Measurements from ENCODE around the gene INPP5D. TPM values are rescaled to one million over a fixed set of nuclear protein-coding genes. Genes with fewer than 3 reads are reported as not detected.

Gene INPP5D
- total RNA-seq, 1 donor from 2014 or later = 3.7 TPM

DNA sequence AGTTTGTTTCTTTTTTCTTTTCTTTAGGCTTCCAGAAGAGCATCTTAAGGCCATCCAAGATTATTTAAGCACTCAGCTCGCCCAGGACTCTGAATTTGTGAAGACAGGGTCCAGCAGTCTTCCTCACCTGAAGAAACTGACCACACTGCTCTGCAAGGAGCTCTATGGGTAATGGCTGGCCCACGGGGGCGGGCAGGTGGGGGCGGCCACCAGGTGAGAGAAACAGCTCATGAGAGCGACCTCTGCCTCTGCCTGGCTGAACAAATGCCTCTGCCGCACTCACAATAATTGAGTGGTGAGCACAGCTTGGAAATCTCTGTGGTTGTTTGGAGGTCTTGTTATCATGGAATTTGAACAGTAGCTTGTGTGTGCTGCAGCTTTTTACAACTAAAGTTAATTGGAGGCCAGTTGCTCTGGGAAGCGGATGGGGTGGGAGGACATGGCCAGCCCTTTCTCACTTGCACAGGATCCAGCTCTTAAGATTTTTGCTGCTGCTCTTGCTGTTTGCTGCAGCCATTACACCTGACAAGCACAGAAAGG lies 70.4 kb downstream of the INPP5D start:
- Histone ChIP-seq H3K36me3 (ENCODE audit: control insufficient read depth, insufficient read depth, low read length) (no peaks in the 10 kb centered on the region), H3K4me3 (ENCODE audit: low read depth, low read length) (no peak overlapping the region), H3K27me3 (ENCODE audit: control insufficient read depth, insufficient read depth, low read length) (no peaks in the 10 kb centered on the region)
- TF ChIP-seq, protein P1, sequence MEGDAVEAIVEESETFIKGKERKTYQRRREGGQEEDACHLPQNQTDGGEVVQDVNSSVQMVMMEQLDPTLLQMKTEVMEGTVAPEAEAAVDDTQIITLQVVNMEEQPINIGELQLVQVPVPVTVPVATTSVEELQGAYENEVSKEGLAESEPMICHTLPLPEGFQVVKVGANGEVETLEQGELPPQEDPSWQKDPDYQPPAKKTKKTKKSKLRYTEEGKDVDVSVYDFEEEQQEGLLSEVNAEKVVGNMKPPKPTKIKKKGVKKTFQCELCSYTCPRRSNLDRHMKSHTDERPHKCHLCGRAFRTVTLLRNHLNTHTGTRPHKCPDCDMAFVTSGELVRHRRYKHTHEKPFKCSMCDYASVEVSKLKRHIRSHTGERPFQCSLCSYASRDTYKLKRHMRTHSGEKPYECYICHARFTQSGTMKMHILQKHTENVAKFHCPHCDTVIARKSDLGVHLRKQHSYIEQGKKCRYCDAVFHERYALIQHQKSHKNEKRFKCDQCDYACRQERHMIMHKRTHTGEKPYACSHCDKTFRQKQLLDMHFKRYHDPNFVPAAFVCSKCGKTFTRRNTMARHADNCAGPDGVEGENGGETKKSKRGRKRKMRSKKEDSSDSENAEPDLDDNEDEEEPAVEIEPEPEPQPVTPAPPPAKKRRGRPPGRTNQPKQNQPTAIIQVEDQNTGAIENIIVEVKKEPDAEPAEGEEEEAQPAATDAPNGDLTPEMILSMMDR (IDR thresholded peaks at IDR 0.05; ENCODE audit: insufficient read depth, low read length, poor library complexity, severe bottlenecking) = no peak
- DNase-seq (ENCODE audit: low read depth) = no peak

DNA sequence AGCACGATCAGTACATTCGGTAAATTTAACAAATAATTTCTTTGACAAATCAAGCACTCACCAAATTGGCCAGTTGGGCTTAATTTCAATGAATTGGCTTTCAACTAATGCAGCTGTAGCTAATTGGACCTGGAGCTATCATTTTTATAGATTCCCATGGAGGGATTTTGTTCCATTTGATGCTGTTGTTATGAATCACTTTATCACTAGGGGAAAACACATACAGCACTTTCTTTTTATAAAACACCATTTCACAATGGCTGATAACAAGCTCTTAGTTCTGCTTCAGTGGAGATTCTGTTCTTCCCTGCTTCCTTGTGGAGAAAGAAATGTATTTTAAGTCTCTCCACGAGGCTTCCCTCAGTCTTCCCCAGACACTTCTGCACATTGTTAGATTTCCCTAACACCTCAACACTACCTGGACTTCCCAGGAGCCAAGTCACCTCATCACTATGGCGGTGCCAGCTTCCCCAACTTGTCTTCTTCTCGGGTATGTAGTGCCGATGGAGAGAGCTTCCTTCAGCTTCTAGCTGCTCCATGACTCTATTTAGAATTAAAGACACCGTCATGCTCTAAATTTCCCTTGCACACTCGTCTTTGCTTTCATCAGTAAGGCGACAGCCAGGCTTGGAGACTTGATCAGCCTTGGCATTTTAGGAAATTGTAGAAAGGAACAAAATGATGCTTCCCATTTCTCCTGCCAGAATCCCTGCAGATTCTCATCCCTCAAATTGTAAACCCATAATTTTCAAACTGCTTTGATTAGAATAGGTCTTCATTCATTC lies 72.0 kb downstream of the INPP5D start:
- TF ChIP-seq, protein P1 (IDR thresholded peaks at IDR 0.05; ENCODE audit: insufficient read depth, low read length, poor library complexity, severe bottlenecking) = no peak
- peak; percentile 1 for DNase-seq (ENCODE audit: low read depth)
- Histone ChIP-seq H3K36me3 (ENCODE audit: control insufficient read depth, insufficient read depth, low read length) (no peaks in the 10 kb centered on the region), H3K4me3 (ENCODE audit: low read depth, low read length) (no peak overlapping the region), H3K27me3 (ENCODE audit: control insufficient read depth, insufficient read depth, low read length) (no peaks in the 10 kb centered on the region)

DNA sequence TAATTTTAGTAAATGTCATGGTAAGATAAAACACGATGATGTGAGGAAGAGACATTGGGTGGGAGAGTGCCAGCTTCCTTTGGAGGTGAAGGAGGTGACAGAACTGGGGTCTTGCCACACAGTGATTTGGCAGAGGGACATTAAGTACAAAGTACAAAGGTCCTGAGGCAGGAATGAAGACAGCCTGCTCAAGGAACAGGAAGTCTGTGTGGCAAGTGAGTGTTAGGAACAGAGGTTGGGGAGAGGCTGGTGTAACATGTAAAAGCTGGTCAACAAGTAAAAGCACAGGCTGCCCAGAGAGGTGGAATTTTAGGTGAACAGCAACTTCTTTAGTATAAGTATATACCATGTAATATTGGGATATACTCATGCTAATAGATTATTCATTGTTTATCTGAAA lies 73.1 kb downstream of the INPP5D start:
- Histone ChIP-seq H3K27me3 (ENCODE audit: control insufficient read depth, insufficient read depth, low read length) (no peaks in the 10 kb centered on the region), H3K4me3 (ENCODE audit: low read depth, low read length) (no peak overlapping the region), H3K36me3 (ENCODE audit: control insufficient read depth, insufficient read depth, low read length) (no peaks in the 10 kb centered on the region)
- no peak for DNase-seq (ENCODE audit: low read depth)
- TF ChIP-seq, protein P1 (IDR thresholded peaks at IDR 0.05; ENCODE audit: insufficient read depth, low read length, poor library complexity, severe bottlenecking) = no peak

DNA sequence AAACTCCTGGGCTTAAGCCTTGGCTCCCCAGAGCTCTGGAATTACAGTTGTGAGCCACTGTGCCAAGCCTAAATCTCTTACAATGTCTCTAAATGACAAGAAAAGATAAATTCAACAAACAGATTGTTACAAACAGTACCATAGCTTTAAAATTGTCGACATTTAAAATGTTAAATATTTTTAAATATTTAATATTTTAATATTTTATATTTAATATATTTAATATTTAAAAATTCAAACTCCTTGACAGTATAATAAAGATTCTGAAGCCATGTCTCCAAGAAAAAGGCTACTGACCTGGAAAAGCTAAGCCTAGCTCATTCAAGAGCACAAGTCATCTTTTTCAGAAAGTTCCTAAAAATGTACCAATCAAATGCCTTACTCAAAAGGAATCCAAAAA lies 75.3 kb downstream of the INPP5D start:
- DNase-seq (ENCODE audit: low read depth) = no peak
- H3K36me3 ChIP-seq (ENCODE audit: control insufficient read depth, insufficient read depth, low read length) = no peaks in the 10 kb centered on the region
- TF ChIP-seq, protein P1 (IDR thresholded peaks at IDR 0.05; ENCODE audit: insufficient read depth, low read length, poor library complexity, severe bottlenecking) = no peak
- no peaks in the 10 kb centered on the region for H3K27me3 ChIP-seq (ENCODE audit: control insufficient read depth, insufficient read depth, low read length)
- no peak overlapping the region for H3K4me3 ChIP-seq (ENCODE audit: low read depth, low read length)

DNA sequence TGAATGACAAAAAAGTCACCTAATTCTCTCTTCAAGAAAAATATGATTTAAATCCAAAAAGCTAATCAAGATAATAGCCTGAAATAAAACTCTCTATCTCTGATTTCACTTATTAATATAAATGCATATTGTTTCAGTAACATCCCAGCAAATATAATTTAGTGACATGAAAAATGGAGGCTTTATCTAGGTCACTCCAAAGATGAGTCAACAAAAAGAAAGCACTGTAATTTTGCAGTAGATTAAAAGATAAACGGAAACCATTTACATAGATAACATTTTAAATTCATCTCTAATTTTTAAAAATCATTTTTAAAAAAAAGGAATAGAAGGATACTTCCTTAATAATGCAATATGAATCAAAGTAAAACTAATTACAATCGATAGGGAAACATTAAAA lies 76.9 kb downstream of the INPP5D start:
- Histone ChIP-seq H3K4me3 (ENCODE audit: low read depth, low read length) (no peak overlapping the region), H3K27me3 (ENCODE audit: control insufficient read depth, insufficient read depth, low read length) (no peaks in the 10 kb centered on the region), H3K36me3 (ENCODE audit: control insufficient read depth, insufficient read depth, low read length) (no peaks in the 10 kb centered on the region)
- no peak for DNase-seq (ENCODE audit: low read depth)
- TF ChIP-seq, protein P1 (IDR thresholded peaks at IDR 0.05; ENCODE audit: insufficient read depth, low read length, poor library complexity, severe bottlenecking) = no peak
